GM18867 (cell line): Measurements from ENCODE around the gene CHTF8.
"Not testable (repeated sequence)": the region's sequence is repeated elsewhere in the genome, so short reads cannot be mapped to it uniquely, and the experiment has no call there.

Experiments
- ATAC-seq: cut with Tn5 transposase; IDR thresholded peaks from one replicate; pipeline ENCODE4 v1.9.1; 2021; ENCODE audit warnings: mild to moderate bottlenecking, moderate library complexity; ENCODE audit not compliant: unreplicated experiment

CHTF8 gene, protein sequence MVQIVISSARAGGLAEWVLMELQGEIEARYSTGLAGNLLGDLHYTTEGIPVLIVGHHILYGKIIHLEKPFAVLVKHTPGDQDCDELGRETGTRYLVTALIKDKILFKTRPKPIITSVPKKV

GRCh38 chr16:69132424-69133252 lies at the start of gene CHTF8, which contains the start of gene UTP4:
TSS of gene CHTF8 (minus strand) at chr16:69132588. CDS start at chr16:69121458, 11,130 bp downstream.
TSS of gene UTP4 (plus strand) at chr16:69132649. CDS start at chr16:69133460, 811 bp downstream.
- ATAC-seq, result peak; percentile 88

DNA sequence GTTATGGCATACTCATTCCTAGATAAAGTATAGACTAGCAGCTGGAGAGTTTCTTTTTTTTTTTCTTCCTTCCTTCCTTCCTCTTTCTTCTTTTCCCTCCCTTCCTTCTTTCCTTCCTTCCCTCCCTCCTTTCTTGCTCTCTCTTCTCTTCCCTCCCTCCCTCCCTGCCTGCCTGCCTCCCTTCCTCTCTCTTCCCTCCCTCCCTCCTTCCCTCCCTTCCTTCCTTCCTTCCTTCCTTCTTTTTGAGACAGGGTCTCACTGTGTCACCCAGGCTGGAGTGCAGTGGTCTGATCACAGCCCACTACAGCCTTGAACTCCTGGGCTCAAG lies 47.6 kb upstream of the CHTF8 start:
- ATAC-seq, result no peak

GRCh38 chr16:69179328-69180010 lies 47.1 kb upstream of the CHTF8 start:
- ATAC-seq, result no peak

- no peak for ATAC-seq
Observed at GRCh38 chr16:69176033-69176800, 43.8 kb upstream of the CHTF8 start.

GRCh38 chr16:69171325-69172084 lies 39.1 kb upstream of the CHTF8 start:
- ATAC-seq, result no peak

DNA sequence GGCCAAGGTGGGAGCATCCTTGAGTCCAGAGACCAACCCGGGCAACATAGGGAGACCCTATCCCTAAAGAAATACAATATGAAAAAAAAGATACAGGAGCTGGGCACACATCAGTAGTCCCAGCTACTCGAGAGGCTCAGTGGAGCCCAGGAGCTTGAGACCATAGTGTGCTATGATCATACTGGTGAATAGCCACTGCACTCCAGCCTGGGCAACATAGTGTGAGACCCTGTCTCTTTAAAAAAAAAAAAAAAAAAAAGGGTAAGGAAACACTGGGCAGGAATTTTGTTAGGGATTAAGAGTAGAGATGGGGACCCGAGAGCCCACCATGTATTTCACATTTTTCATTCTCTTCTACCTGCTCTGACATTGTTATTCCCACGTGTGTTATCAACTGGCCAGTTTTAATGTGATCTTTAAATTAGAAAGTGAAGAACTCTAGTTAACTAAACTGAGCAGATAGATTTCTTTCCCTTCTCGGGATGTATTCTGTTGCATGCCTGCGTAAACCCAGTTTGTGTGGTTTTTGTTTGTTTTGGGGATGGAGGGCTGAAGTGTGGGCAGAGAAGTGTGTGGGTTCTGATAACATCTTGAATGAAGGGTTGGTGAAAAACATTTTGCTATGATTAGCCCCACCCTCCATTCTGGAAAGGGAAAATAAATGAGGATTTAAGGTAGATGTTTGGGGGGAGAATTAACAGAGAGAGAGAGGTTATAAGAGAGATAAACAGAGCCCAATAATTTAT lies 37.4 kb upstream of the CHTF8 start:
- no peak for ATAC-seq

DNA sequence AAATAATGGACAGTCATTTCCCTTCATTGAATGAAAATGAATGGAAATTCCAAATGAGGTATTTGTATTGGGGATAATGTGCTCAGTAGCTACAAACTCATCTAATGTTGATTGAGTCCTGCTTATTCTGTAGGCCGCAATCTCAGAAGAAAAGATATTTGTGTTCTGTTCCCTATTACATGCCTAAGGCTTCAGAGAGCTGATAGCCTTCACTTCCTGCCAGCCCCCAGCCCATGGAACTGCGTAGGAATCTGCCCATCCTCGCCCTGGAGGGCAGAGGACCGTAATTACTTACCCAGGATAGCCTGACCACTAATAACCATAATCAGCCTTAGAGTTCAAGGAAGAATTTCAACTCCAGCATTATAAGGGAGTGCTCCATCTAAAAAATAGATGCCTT lies 36.7 kb upstream of the CHTF8 start:
- no peak for ATAC-seq

- ATAC-seq, result no peak
Observed at GRCh38 chr16:69166946-69167930, 34.9 kb upstream of the CHTF8 start.

- peak; percentile 36 for ATAC-seq
Observed at GRCh38 chr16:69166221-69166833, 33.9 kb upstream of the CHTF8 start.

- no peak for ATAC-seq
Observed at GRCh38 chr16:69165584-69165983, 33.2 kb upstream of the CHTF8 start.

DNA sequence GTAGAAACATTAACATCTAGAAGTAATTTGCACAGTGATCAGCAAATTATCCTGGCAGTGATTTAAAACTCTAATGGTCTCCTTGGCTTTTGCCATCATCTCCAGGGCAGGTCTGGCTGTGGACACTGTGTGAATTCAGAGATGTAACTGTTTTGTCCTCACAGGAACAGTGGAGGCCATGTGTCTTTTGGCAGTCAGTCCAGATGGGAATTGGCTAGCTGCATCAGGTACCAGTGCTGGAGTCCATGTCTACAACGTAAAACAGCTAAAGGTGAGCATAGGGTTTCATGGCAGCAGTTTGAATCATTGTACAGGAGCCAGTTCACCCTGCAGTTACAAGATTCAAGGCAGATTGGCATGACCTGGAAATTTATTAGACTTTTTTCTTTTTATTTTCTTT lies 27.8 kb upstream of the CHTF8 start:
- no peak for ATAC-seq

DNA sequence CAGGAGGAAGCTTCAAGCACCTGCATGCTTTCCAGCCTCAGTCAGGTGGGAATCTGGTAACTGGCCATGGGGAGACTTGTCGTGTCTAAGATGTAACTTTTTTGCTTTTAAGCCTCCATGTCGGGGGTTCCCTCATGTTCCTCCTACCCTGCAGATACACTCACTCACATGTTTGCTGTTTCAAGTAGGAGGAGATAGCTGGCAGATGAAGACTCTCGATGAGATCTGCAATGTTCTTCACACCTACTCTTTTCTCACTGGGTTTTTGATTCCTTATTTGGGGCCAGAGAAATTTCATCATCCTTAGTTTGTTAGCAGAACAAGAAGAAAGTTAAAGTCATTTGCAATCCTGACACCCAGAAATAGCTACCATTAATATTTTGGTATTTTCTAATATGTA lies 24.8 kb upstream of the CHTF8 start:
- no peak for ATAC-seq

DNA sequence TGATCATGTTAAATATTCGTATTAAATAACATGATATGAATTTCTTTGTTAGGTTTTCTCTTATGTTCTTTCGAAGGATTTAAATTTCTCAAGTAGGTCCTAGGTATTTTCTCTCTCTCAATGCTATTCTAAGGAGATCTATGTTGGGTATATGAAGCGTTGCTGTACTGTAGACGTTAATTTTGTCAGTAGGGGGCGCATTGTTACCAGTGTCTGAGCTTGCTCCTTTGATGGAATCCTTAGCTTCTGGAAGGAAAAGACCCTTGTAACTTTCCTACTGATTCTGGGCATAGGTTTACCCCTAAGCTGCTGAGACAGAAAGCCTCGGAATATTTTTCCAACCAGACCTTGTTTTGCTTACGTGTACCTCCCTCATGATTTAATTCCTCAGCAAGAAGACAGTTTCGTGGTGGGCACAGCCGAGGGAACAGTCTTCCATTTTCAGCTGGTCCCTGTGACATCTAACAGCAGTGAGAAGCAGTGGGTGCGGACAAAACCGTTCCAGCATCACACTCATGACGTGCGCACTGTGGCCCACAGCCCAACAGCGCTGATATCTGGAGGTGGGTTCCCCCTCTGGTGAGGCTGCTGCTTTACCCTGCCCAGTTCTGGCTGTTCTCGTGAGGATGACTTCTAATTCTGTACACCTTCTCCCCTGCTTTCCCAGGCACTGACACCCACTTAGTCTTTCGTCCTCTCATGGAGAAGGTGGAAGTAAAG lies 17.9 kb upstream of the CHTF8 start:
- ATAC-seq, result no peak

GRCh38 chr16:69149621-69150020 lies 17.2 kb upstream of the CHTF8 start:
- not testable (repeated sequence) for ATAC-seq

DNA sequence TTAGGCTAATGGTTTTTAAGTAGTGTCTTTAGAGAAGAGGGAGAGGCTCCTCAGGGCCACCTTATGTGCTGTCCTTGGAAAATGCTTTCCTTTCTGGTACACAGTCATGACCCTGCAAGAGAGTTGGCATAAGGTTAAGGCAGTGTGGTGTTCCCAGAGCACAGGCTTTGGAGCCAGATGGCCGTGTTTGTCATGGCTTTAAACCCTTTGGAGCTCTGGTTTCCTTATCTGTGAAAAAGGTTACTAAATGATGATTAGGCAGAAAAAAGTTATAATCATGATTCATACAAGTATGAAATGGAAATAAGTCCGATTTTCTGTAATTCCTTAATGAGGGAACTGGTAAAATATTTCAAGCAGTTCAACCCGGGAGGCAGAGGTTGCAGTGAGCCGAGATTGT lies 13.3 kb upstream of the CHTF8 start:
- no peak for ATAC-seq

- no peak for ATAC-seq
Observed at GRCh38 chr16:69143116-69143515, 10.7 kb upstream of the CHTF8 start.

- no peak for ATAC-seq
Observed at GRCh38 chr16:69141936-69142335, 9.5 kb upstream of the CHTF8 start.

DNA sequence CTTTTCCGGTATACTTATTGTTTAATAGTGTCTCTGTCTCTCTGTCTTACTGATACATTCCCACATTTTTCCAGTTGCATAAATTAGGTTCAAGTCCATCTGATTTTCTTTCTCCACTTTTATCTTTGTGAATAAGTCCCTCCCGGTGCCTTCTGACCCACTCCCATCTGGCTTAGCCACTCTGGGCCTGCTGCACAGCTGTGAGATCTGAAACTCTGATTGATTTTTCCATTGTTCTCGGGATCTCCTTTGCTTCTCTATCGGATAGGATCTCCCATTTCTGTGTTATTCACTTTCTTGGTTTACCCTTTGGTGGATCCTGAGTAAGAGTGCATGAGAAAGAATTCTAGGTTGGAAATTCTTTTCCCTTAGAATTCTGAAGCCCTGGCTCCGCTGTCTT lies 8.6 kb upstream of the CHTF8 start:
- ATAC-seq, result no peak
